GM18909 (cell line): Measurements from ENCODE around the gene SPEN.

Experiments used
- ATAC-seq: cut with Tn5 transposase; IDR thresholded peaks from one replicate; pipeline ENCODE4 v1.9.1; 2021; ENCODE audit warnings: mild to moderate bottlenecking; ENCODE audit not compliant: unreplicated experiment, poor library complexity

SPEN gene

DNA sequence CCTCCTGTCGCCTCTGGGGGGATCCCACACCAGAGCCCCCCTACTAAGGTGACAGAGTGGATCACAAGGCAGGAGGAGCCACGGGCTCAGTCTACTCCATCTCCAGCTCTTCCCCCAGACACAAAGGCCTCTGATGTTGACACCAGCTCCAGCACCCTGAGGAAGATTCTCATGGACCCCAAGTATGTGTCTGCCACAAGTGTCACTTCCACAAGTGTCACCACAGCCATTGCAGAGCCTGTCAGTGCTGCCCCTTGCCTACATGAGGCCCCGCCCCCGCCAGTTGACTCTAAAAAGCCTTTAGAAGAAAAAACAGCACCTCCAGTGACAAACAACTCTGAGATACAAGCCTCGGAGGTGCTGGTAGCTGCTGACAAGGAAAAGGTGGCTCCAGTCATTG lies 86.2 kb downstream of the SPEN start:
- ATAC-seq: no peak

DNA sequence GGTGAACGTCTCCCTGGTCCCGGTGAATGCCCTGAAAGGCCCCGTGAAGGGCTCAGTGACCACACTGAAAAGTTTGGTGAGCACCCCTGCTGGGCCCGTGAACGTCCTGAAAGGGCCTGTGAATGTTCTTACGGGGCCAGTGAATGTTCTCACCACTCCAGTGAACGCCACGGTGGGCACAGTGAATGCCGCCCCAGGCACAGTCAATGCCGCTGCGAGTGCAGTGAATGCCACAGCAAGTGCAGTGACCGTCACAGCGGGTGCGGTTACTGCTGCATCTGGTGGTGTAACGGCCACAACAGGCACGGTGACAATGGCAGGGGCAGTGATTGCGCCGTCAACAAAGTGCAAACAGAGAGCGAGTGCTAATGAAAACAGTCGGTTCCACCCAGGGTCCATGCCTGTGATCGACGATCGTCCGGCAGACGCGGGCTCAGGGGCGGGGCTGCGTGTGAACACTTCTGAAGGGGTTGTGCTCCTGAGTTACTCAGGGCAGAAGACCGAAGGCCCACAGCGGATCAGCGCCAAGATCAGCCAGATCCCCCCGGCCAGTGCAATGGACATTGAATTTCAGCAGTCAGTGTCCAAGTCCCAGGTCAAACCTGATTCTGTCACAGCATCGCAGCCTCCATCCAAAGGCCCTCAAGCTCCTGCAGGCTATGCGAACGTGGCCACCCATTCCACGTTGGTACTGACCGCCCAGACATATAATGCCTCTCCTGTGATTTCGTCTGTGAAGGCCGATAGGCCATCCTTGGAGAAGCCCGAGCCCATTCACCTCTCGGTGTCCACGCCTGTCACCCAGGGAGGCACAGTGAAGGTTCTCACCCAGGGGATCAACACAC lies 86.9 kb downstream of the SPEN start:
- no peak for ATAC-seq

DNA sequence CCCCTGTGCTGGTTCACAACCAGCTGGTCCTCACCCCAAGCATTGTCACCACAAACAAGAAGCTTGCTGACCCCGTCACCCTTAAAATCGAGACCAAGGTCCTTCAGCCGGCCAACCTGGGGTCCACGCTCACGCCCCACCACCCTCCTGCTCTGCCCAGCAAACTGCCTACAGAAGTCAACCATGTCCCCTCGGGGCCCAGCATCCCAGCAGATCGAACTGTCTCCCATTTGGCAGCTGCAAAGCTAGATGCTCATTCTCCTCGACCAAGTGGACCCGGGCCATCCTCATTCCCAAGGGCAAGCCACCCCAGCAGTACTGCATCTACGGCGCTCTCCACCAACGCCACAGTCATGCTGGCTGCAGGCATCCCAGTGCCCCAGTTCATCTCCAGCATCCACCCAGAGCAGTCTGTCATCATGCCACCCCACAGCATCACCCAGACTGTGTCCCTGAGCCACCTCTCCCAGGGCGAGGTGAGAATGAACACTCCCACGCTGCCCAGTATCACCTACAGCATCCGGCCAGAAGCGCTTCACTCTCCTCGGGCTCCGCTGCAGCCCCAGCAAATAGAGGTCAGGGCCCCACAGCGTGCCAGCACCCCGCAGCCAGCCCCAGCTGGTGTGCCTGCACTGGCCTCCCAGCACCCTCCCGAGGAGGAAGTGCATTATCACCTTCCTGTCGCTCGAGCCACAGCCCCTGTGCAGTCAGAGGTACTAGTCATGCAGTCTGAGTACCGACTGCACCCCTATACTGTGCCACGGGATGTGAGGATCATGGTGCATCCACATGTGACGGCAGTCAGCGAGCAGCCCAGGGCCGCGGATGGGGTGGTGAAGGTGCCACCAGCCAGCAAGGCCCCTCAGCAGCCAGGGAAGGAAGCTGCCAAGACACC lies 87.8 kb downstream of the SPEN start:
- ATAC-seq: no peak

DNA sequence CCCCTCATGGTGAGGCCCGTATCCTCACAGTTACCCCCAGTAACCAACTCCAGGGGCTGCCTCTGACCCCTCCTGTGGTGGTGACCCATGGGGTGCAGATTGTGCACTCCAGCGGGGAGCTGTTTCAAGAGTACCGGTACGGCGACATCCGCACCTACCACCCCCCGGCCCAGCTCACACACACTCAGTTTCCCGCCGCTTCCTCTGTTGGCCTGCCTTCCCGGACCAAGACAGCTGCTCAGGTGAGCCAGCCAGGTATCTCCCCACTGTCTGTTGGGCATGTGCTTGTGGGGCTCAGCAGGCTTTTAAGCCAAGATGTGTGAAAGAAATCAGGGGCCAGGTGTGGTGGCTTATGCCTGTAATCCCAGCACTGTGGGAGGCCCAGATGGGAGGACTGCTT lies 88.5 kb downstream of the SPEN start:
- no peak for ATAC-seq

DNA sequence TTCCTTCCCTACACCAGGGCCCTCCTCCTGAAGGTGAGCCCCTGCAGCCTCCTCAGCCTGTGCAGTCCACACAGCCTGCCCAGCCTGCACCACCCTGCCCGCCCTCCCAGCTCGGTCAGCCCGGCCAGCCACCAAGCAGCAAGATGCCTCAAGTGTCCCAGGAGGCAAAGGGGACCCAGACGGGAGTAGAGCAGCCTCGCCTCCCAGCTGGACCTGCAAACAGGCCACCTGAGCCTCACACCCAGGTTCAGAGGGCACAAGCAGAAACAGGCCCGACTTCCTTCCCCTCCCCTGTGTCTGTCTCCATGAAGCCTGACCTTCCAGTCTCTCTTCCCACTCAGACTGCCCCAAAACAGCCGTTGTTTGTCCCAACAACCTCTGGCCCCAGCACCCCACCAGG lies 89.6 kb downstream of the SPEN start:
- ATAC-seq: no peak

DNA sequence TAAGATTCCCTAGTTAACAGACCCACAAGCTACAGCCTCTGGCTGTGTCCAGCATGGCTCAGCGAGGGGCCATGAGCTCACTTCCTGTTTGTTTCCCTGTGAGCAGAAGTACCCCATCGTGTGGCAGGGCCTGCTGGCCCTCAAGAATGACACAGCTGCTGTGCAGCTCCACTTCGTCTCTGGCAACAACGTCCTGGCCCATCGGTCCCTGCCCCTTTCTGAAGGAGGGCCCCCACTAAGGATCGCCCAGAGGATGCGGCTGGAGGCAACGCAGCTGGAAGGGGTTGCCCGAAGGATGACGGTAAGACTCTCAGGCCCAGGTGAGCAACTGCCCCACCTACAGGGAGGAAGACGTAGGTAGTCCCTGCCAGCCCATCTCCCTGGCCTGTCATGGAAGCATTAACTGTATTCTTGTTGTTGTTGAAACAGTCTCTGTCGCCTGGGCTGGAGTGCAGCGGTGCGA lies 90.2 kb downstream of the SPEN start:
- no peak for ATAC-seq

DNA sequence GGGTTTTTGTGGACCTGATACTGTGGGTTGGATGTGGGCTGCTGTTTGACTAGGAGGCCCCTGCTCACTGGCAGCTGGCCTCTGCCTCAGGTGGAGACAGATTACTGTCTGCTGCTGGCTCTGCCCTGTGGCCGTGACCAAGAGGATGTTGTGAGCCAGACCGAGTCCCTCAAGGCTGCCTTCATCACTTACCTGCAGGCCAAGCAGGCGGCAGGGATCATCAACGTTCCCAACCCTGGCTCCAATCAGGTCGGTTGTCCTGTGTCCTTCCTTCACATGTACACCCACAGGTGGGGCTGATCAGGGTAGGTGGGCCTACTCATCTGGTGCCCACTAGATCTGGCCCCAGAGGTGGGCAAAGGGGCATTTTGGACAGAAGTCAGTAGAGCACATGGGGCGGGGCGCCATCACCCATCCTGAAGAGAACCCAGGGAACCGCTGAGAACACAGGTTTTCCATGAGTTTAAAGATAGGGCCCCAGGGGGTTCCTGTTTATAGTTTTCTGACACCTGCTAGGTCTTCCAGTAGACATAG lies 91.2 kb downstream of the SPEN start:
- ATAC-seq: no peak

DNA sequence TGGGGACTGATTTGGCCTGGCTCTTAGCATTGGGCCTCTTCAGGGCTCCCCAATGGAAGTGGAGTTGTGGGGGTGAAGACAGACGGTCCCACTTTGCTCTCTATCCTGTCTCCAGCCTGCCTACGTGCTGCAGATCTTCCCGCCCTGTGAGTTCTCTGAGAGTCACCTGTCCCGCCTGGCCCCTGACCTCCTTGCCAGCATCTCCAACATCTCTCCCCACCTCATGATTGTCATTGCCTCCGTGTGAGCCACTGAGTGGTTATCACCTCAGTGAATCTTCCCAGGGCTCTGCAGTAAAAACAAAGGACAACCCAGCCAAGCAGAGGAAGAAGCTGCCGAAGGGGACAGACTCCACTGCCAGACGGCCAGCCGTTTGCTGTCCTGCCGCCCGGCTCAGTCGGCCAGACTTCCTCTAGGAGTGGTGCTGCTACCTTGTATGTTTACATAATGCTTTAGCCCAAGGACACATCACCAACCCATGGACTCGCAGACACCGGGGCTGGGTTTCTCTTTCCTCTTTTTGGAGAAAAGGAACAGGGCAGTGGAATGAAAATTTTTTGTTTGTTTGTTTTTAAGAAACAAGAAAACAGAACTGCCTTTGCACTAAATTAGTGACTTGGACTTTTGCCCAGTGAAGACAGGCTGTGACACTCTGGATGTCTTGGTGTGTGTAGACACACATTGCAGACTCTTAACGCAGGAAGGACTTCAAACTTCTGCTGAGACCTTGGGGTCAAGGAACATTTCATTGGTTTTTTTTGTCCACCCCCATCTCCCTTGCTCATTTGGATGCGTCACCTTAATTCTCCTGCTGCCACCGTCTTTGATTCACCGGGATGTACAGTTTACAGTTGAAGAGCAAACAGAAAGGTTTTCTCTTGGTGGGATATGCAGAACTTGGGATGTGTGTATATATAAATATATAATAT lies 91.9 kb downstream of the SPEN start:
- ATAC-seq: no peak

DNA sequence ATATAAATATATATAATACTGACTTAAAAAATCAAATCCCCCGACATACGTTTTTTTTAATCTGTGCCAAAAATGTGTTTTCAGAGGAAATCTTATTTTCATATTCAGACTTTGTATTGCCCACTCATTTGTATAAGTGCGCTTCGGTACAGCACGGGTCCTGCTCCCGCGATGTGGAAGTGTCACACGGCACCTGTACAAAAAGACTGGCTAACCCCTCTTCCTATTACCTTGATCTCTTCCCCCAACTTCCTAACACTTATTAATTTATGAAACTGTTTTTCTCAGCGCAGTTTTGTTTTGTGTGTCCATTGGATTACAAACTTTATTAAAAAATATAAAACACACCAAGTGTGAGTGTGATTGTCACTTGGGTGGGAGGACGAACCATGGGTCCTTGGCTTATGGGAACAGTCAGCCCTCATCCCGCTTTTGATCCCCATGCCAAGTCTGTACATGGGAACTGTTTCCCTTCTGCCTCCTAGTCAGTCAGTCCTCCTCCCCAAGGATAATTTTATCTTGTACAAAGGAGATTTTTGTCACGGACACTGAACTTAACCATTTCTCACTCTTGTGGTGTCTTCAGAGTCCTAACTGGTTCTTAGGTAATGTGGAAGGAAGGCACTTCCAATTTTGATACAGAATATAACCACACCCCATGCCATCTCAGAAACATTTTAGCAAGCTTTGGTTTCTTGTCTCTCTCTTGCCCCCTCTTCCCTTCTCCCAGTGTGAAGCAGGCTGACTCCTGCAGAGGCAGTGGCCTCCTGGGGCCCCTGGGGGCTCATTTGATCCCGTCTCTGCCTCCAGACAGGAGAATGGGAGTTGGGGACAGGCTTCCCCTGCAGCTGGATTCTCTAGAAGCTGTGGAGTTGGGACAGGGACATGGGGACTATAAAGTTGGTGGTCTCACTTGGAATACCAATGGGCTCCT lies 92.9 kb downstream of the SPEN start:
- ATAC-seq: no peak

DNA sequence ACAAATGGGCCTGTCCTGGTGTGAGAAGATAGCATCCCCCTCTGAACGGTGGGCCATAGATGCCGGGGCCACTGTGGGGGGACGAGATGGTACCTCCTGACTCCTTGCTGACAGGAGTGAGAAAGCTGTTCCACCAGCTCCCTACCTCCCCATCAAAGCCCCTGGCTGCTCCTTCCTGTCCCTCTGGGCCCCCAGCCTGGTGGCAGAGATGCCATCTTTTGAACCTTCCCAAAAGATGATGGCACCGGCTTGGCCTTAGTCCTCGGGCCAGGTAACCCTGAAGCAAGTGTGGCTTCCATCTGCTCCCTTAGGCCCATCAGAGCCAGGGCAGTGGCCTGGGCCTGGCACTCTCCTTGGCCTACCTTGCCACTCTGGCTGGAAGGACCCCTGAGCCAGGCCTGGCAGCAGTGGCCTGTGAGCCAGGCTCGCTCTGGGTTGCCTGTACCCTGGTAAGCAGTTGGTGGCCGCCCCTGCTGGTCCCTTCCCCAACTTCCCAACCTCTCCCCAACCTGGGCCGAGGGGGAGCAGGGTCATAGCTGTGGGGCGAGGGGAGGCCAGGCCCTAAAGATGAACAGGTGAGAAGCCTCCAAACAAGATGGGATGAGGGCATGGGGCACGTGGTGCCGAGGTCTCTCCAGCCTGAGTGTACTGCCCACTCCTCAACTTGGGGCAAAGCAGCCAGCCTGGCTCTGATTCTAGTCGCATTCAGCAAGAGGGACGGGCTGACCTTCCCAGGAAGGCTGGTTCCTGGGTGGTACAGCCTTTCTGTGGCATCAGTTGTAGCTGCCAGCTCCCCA lies 93.7 kb downstream of the SPEN start:
- no peak for ATAC-seq

DNA sequence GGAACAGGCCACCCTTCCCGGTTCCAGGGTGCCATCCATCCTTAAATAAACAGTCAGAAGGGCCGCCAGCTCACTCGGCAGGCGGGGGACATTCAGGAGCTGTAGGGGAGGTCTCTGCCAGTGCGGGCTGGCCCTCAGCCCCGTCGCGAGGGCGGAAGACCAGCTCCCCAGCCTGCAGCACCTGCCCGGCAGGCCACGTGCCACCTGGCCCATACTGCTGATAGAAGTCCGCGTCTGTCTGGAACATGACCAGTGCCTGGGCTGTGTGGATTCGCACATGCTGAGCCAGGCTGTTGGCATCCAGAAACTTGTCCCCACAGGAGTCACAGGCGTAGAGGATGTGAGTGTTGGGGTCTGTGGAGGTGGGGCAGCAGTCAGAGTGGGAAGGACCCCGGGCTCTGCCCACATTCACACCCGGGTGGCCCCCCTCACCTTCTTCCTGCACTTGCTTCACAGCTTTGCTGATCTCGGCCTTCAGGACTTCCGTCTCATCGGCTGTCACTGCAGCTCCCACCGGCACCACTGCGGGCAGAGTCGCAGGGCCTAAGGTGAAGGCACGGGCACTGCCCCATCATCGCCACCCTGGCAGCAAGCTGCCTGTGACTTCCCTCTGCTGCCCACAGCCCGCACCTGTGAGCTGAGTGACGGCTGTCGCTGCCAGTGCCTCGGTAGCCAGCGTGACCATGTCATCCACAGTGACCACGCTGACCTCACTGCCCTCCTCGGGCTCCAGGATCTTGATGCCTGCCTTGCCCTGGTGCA lies 94.6 kb downstream of the SPEN start:
- ATAC-seq: no peak

DNA sequence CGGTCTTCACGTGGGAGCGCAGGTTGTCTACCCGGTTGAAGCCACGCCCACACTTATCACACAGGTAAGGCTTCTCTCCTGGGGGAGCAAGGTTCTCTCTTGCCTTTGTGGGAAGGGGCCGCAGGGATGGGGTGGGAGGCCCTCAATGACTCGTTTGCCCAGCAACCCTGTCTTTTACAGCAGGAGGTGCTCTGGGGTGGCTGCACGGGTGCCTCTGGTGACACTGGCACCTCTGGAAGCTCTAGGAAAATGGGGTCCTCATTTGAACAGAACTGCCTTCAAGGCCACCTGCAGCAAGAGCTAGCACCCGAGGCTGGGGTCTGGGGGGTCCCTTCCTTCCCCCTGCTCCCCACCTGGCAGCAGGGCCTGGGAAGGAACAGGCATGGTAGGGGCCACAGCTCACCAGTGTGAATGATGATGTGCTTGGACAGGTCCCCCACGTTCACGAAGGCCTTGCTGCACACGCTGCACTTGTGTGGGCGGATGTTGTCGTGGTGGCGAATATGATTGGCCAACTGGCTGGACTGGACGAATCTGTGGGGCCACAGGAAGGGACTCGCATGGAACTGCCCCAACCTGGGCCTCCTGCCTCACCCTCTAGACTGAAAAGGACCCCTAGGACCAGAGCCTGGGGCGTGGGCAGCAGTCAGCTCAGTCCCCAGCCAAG lies 95.3 kb downstream of the SPEN start:
- no peak for ATAC-seq

DNA sequence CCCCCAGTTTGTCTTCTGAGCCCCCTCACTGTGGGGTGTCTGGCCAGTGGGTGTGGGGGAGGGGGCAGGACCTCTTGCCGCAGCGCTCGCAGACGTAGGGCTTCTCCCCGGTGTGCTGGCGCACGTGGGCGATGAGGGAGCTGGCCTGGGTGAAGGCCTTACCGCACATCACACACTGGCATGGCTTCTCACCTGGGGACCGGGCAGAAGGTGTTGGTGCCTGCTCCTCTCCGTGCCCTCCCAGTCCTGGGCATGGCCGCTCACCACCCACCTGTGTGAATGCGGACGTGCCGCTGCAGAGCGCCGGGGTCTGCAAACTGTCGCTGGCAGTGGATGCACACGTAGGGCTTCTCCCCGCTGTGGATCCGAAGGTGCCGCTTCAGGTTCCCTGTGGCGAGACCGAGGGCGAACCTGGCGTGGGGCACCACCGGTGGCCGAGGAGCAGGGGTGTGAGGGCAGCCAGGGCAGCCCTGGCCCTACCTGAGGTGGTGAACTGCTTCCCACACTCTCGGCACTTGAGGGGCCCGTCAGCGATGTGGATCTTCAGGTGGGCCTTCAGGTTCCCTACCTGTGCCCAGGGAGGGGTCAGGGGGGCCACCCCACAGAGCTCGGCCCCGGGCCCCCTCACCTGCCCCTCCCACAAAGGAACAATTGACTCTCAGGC lies 96.0 kb downstream of the SPEN start:
- ATAC-seq: no peak

DNA sequence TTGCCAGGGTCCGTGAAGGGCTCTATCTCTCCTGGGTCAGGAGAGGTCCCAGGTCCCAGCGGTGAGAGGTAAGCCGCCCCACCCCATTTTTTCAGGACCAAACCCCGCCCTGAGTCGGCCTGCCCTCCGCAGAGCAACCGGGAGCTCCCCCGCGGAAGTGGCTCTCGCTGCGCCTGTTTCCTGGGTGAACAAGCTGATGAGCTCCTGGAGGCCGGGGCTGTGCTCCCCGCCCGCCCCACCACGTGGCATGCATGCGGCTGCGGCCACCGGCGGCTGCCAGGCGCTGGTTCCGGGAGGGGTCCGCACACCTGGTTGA lies 96.4 kb downstream of the SPEN start:
- no peak for ATAC-seq

DNA sequence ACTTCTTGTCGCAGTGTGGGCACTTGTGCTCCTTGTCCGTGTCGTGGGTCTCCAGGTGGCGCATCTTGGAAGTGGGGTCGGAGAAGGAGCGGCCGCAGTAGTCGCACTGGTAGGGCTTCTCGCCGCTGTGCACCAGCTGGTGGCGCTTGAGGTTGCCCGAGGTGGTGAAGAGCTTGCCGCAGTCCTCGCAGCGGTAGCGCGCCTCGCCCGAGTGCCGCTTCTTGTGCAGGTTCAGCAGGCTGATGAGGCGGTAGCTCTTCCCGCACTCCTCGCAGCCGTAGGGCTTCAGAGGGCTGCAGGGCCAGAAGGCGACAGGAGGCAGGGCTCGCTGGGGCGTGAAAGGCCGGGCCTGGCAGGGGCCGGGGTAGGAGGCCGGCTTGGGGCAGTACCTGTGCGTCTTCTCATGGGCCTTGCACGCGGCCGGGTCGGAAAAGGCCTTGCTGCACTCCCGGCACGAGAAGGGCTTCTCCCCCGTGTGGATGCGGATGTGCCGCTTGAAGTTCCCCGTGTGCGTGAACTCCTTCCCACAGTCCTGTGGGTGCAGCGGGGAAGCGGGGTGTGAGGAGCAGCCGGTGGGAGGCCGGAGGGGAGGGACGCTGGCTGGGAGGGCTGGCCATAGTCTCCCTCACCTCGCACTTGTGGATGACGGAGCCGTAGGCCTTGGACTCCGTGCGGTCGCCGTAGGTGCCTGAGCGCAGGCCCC lies 97.0 kb downstream of the SPEN start:
- ATAC-seq: no peak
